NCI-H2227 treated with DMSO at 0.1 percent for 48 hours (cell line): ENCODE results near the gene CD37.
"Not testable (repeated sequence)": the region's sequence is repeated elsewhere in the genome, so short reads cannot be mapped to it uniquely, and the experiment has no call there.

ENCODE experiments used
- DNase-seq: peaks from one replicate; lab custom pipeline; 2025; lab: John Stamatoyannopoulos, UW

Gene CD37

DNA sequence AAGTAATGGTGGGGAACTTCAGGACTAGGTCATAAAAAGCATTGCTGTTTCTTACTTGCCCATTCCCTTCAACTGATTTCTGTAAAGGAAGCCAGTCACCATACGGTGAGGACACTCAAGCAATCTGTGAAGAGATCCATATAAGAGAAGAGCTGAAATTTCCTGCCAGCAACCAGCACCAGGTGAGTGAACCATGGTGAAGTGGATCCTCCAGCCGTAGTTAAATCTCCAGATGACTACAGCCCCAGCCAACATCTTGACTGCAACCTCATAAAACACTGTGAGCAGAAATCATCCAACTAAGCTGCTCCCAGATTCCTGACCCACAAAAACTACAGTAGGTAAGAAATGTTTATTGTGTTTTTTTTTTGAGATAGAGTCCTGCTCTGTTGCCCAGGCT lies 6.5 kb upstream of the CD37 start:
- no peak for DNase-seq

DNA sequence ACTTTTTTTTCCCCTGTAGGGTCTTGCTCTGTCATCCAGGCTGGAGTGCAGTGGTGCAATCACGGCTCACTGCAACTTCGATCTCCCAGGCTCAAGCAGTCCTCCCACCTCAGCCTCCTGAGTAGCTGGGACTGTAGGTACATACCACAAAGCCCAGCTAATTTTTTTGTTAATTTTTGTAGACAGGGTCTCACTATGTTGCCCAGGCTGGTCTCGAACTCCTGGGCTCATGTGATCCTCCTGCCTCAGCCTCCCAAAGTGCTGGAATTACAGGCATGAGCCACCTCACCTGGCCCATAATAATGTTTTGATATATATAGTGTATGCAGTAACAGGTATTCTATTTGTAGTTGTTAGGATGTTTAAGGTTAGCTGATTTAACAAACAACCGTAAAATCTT lies 4.0 kb upstream of the CD37 start:
- DNase-seq, result not testable (repeated sequence)

GRCh38 chr19:49331616-49332055 lies 3.6 kb upstream of the CD37 start:
- DNase-seq, result peak; percentile 7

- DNase-seq, result not testable (repeated sequence)
Measured at GRCh38 chr19:49332691-49333417, 2.4 kb upstream of the CD37 start.

GRCh38 chr19:49333418-49333805 lies 1.8 kb upstream of the CD37 start:
- no peak for DNase-seq

GRCh38 chr19:49333811-49334288 lies 1.4 kb upstream of the CD37 start:
- DNase-seq, result no peak

- DNase-seq, result no peak
Measured at GRCh38 chr19:49335784-49336481, 727 bp downstream of the CD37 start.

DNA sequence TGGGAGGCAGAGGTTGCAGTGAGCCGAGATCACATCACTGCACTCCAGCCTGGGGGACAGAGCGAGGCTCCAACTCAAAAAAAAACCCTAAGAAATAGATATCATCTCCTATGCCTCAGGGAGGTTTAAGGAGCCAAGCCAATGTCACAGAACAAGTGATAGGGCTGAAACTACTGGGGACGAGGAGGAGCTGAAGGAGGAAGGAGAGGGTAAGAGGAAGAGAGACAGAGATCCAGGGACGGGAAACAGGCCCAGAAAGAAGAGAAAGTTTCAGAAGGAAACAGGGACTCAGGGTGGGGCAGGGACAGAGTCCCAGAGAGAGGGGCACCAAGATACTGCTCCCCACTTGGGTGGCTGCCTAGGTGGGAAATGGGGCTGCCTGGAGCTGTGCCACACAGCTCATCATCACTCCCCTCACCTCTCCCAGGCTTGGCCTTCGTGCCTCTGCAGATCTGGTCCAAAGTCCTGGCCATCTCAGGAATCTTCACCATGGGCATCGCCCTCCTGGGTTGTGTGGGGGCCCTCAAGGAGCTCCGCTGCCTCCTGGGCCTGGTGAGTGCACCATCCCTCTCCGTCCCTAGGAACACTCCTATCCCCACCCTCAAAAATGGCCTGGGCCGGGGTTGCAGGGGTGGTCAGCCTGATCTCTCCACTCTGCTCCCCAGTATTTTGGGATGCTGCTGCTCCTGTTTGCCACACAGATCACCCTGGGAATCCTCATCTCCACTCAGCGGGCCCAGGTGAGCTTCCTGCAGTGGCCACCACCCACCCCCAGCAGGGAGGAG lies 1.5 kb downstream of the CD37 start:
- no peak for DNase-seq

DNA sequence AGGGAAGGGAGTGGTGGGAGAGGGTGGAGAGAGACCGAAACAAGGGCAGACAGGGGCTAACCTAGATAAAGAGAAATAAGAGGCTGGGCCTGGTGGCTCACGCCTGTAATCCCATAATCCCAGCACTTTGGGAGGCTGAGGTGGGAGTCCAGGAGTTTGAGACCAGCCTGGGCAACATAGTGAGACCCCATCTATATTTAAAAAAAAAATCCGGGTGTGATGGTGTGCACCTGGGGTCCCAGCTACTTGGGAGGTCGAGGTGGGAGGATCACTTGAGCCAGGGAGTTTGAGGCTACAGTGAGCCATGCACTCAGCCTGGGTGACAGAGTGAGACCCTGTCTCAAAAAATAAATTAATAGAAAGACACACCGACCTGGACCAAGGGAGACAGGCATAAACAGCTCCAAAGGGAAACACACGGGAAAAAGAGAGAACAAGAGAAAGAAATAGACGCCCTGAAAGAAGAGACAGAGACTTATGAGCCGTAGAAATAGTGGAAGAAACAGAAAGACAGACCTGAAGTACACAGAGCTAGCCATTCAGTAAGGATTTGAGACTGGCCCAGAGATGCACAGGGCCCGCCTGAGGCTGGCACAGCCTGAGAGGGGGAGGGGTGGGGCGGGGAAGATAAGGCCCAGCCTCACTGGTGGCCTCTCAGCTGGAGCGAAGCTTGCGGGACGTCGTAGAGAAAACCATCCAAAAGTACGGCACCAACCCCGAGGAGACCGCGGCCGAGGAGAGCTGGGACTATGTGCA lies 2.2 kb downstream of the CD37 start:
- DNase-seq, result no peak

DNA sequence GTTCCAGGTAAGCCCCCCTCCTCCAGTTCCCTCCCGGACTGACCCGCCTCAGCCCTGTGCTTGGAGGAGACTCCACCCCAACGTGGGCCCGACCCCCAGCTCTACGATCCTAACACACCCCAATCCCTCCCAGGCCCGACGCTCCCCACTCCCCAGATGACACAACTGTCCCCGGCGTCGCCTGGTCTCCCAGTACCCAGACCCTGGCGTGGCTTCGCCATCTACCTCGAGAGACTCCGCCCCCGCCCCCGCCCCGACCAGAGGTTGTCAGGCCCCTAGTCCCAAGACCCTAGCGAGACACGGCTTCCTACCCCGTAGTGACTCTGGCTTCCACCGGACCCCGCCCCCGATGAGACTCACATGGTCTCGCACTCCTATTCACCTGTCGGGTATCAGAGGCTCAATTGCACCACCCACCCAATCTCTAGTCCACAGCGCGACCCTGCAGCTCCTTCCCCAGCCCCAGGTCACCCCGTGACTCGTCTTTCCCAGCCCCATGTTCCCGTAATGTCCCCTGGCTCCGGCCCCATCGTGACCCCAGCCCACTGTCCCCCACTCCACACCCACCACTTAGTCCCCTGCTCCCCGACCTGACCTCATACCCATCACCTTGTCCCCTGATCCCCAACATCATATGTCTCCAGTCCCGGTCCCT lies 2.9 kb downstream of the CD37 start:
- no peak for DNase-seq

DNA sequence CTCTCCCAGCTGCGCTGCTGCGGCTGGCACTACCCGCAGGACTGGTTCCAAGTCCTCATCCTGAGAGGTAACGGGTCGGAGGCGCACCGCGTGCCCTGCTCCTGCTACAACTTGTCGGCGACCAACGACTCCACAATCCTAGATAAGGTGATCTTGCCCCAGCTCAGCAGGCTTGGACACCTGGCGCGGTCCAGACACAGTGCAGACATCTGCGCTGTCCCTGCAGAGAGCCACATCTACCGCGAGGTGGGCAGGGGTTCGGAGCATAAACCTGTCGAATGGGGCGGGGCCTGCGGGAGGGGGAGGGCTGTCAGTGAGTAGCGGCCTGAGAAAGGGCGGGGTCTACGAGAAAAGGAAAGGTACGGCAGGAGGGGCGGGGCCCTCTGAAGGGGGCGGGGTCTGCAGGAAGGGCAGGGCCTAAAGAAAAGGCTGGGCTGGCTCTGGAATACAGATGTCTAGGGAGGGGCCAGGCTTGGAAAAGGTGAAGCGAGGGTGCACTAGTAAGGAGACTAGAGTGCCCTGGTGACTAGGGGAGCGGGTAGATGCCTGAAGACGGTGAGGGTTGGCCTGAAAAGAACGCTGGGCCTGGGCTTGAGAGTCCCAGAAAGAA lies 3.6 kb downstream of the CD37 start:
- no peak for DNase-seq

GRCh38 chr19:49339301-49340068 lies 4.3 kb downstream of the CD37 start:
- DNase-seq, result peak; percentile 87

DNA sequence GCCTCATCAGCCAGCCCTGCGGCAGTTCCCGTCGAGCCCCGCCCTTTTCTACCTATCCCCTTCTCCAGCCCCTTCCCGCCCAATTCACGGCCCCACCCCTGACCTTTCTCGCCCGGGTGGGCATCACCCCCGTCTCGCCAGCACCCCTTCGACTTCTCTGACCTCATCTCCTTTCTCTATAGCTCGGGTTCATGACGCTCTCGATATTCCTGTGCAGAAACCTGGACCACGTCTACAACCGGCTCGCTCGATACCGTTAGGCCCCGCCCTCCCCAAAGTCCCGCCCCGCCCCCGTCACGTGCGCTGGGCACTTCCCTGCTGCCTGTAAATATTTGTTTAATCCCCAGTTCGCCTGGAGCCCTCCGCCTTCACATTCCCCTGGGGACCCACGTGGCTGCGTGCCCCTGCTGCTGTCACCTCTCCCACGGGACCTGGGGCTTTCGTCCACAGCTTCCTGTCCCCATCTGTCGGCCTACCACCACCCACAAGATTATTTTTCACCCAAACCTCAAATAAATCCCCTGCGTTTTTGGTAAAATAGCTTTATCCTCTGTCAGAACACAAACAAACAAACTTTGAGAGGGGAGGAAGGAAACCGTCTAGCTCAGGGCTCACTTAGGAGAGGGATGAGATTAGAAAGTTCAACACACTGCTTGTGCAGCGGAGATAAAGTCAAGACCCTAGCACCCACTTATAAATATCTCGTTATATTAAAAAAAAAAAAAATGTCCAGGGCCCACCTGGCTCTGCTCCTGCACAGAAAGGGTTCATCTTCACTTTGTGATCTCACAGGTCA lies 5.1 kb downstream of the CD37 start:
- peak; percentile 37 for DNase-seq

GRCh38 chr19:49340865-49341718 lies 5.9 kb downstream of the CD37 start:
- DNase-seq, result no peak

GRCh38 chr19:49342291-49342721 lies 7.1 kb downstream of the CD37 start:
- no peak for DNase-seq

- DNase-seq, result no peak
Measured at GRCh38 chr19:49343123-49343522, 7.9 kb downstream of the CD37 start.

GRCh38 chr19:49344505-49345423 lies 9.6 kb downstream of the CD37 start:
- DNase-seq, result no peak
